Posterior cingulate gyrus (tissue), 11 donors: ENCODE measurements around the gene RARS2.
"Not testable (repeated sequence)": the region's sequence is repeated elsewhere in the genome, so short reads cannot be mapped to it uniquely, and the experiment has no call there.

ENCODE experiments used
- DNase-seq, 10 donors: peaks; one replicate each; pipeline versions ENCODE4 v3.0.0 to v3.0.0-alpha.2; 2020 to 2021; ENCODE audit warnings: mixed read lengths in 3 of 10
- intact Hi-C: fragments of 100-400 bp; cut with DNase I; formaldehyde crosslinking; loops from one replicate; pipeline ENCODE4 v1.15.1; 2023

Gene RARS2

DNA sequence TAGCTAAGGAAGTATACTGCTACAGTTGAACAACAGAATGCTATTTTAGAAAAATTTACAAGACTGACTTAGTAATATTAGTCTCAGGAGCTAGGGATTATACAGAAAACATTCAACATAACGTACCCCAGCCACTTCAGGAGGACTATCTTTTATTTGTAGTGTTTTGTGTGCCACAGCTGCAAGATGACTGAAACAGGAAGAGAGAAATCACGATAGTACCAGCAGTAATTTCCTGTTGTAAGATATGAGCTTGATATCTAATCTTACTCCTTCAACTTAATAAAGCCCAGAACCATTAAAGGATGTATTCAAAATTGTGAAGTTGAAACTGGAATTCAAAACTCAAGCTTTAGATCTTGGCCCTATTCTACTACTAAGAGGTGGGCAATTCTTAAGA, 75.0 kb downstream of the RARS2 start:
- intact Hi-C loops: no loop called here
- DNase-seq: no peak

DNA sequence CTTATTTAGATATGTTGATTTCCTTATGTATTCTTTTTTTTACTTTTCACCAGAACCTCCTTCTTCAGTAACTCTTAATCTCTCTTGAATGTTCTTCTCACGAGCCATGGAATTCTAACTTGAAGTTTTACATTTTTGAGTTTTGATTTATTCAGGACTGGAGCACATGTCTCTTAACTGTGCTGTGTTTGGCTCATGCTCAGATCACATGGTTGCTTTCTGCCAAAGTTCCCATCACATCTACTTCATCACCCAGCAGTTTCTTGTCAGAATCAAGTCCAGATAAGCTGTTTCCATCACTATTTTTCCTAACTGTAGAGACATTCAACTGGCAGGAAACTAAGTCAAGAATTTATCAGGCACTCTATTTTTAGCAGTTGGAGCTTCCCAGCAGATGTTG, 85.3 kb downstream of the RARS2 start:
- intact Hi-C loops: no loop called here
- no peak for DNase-seq

DNA sequence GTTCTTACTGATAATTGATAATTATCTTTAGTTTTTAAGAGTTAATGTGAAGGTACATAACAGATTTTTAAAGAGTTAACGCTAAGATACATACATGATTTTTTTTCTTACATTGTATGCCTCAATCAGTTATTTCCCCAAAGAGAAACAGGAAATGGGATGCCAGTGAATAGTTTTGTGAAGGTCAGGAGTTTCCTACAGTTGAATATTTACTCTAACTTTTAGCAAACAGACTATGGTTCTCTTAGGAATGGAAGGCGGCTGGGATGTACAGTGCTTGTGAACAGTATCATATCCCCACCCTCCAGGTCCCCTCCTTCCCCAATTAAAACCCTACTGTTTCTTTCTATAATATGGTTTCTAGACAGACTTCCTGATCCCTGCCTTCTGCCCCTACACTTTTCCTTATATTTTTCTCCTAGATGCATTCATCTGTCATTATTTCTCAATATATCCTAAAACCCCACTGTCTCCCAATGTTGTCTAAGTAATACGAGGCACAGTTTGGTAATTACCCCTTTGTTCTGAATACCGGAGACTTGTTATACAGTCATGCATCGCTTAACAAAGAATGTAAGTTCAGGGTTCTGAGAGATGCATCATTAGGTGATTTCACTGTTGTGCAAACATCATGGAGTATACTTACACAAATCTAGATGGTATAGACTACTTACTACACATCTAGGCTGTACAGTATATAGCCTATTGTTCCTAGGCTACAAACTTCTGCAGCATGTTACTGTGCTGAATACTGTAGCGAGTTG, 87.8 kb downstream of the RARS2 start:
- intact Hi-C loops: no loop called here
- no peak for DNase-seq

DNA sequence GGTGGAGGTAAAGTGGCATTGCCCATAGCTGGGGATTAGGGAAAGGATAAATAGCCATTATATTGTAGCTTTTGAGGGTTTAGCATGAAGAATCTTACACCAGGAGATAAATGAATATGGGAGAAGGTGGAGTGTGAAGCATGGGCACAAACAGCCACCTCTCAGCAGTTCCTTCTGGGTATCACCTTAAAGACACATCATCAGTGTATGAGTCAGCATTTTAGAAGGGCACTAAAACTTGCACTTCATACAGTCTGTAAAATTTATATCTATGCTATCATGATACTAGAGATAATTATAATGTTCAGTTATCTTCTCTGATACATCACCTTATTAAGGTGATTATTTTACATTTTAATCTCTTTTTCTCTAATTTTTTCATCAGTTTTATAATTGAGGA, 91.7 kb downstream of the RARS2 start:
- intact Hi-C loops: no loop called here

DNA sequence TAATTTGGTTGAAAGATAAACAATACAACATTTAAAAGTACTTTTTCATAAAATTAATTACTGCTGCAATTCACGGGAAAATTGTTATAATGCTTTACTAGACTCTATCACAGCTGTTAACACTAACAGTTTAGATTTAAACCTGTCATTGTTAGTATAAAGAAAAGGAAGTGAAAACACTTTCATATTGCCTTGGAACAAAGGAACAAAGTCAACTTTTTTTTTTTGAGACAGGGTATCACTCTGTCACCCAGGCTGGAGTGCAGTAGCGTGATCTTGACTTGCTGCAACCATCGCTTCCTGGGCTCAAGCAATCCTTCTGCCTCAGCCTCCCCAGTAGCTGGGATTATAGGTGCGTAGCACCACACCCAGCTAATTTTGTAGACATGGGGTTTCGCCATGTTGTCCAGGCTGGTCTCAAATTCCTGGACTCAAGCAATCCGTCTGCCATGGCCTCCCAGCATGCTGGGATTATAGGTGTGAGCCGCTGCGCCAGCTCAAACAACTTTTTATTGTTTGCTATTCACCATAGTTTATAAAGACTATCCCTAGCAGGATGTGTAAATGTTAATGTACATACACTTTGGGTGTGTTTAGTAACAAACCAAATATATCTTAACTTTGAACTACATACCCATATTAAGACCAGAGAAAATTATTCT, 94.9 kb downstream of the RARS2 start:
- intact Hi-C loops: no loop called here
- DNase-seq: no peak

More for the DNA sequence above, 91.7 kb downstream of the RARS2 start:
- no peak for DNase-seq

DNA sequence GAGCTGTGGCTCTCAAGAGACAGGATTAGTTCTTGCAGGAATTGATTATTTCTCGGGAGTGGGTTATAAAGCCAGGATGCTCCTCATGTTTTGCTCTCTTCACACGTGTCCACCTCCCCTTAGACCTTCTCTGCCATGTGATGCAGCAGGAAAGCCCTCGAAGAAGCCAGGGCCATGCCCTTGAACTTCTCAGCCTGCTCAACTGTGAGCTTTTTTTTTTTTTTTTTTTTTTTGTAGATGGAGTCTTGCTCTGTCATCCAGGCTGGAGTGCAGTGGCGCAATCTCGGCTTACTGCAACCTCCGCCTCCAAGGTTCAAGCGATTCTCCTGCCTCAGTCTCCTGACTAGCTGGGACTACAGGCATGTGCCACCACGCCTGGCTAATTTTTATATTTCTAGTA, 100.5 kb downstream of the RARS2 start:
- intact Hi-C loops, DNase-seq: not testable (repeated sequence)

DNA sequence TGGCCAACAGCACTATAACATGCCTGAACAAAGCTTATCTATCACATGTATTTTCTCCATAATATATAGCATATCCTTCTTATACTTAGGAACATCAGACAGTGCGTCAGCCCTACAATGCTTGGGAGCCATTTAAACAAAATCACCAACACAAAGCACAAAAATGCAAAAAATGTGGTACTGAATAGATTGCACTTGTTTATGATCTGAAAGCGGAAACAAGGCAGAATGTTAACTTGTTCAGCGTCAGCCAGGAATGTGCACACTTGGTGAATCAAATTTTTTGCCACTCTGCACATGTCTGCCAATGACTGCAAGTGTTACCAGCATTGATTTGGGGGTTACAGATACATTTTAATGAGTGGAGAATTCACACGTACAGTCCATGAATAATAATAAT, 102.2 kb downstream of the RARS2 start:
- DNase-seq: no peak
- intact Hi-C loops: no loop called here

GRCh38 chr6:87484491-87484890, 105.3 kb downstream of the RARS2 start:
- intact Hi-C loops: no loop called here

DNA sequence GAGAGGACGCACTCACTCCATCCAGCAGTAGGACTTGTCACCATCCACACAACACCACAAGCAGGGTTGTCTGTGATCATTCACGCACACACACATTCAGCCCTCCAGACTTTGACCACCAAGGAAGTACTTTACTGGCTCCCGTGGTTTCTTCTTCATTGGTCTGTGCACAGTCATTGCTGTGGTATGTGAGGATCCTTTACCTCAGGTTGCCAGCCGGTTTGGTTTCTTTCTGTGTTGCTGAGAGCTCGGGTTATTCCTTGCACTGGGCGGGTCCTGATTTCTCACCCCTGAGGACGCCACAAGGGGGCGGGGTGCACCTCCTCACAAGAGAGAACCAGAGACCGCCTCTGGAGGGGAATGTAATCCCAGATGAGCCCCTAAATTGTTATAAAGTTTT, 105.9 kb downstream of the RARS2 start:
- DNase-seq: no peak
- intact Hi-C loops: no loop called here

More at GRCh38 chr6:87484491-87484890, 105.3 kb downstream of the RARS2 start:
- no peak for DNase-seq

DNA sequence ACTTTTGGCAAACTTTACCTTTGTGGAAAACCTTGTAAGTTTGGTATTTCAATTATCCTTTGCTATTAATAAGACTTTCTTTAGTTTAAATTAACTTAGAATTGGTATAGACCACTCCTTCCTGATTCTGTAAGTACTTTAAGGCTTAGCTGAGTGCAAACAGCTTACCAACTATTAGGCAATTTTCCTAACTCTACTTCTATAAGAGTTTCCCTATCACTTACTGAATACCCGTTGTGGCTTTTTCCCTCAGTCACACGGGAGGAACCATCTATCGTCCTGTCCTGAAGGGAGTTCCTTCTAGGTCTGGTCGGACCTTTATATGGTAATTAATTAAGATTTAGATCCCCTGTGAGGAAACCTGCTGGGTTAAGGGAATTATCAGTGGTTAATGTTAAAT, 107.4 kb downstream of the RARS2 start:
- no peak for DNase-seq
- intact Hi-C loops: no loop called here

GRCh38 chr6:87481931-87482330, 107.9 kb downstream of the RARS2 start:
- intact Hi-C loops: no loop called here
- DNase-seq: no peak

DNA sequence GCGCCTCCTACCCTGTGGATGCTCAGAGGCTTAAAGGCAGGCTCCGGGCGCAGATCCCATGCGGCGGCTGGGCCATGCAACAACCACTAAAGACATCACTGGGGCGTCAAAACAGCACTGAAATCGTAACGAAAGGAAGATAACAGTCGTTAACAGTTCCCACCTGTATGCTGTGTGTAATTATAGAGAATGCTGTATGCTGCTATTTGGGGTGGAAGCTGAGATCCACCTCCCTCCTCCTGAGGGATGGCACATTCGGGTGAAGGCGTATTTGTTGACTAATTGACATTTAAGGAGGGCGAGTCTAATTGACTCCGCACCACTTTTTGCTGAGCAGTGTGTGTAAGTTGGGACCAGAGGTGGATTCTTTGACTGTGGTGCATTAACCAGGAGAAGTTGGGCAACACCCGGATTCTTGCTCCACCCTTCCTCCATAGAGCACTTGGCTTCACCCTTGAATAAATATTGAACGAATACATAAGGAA, 116.3 kb downstream of the RARS2 start:
- intact Hi-C loops: loop anchor here (2.0 to 5.0 kb wide), 3 partner anchors 65 to 316 kb away; partner anchors contain the start of genes ORC3 and ZNF292
- DNase-seq: peak in 1 of 10 donors; percentile 59

DNA sequence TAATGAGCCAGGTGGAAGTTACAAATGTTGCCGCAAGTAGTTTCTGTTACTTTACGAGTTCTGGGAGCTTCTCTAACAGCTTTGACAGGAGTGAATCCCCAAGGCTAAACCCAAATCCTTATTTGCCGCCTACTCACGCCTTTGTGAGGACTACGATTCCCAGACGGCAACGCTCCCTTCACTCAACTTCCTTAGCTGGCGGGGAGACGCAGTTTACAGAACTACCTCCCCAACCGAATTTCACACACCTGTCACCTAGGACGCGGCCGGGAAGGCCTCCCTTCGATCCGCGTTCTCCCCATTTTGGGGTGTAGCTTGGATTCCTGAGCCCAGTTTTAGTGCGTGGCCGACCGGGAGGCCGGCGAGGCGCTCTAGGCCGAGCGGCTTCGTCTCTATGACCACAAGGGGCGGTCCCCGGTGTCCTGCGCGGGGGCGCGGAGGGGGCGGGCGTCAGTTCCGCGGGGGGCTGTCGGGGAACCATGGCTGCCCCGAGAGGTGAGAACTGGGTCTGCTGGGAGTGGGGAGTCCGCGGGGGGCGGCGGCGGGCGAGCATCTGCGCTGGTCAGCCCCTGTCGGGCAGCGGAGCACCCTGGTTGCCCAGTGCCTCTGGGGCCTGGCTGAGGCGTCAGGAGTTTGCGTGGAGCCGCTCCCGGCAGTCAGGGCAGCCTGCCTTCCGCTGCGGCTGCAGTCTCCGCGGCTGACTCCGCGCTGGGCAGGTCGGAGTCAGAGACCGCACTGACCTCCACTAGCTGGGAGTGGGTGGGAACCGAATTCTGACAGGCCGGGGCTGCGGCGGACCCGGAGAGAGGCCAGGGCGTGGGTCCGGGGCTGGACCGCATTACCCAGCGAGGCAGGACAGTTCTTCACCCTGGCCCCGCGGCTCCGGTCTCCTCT, 117.0 kb downstream of the RARS2 start, which contains the start of gene SLC35A1:
Gene SLC35A1 (plus strand): TSS at position 450 of the 894 bp plus-strand sequence. CDS start 30 bp downstream, at position 480.
- DNase-seq: peak; percentile 79 to 98 (median 86)
- intact Hi-C loops: loop anchor here (1.0 to 5.0 kb wide), 4 partner anchors 64 to 315 kb away; partner anchors contain the start of genes AKIRIN2, ORC3 and ZNF292

GRCh38 chr6:87465051-87465450, 124.7 kb downstream of the RARS2 start:
- intact Hi-C loops: no loop called here
- no peak for DNase-seq
